GM21528 (cell line): ENCODE data around the gene CYP11A1.
"Not testable (repeated sequence)": the region's sequence is repeated elsewhere in the genome, so short reads cannot be mapped to it uniquely, and the experiment has no call there.

Experiments
- ATAC-seq: cut with Tn5 transposase; IDR thresholded peaks from one replicate; pipeline ENCODE4 v1.9.1; 2021; ENCODE audit warnings: mild to moderate bottlenecking, moderate library complexity; ENCODE audit not compliant: unreplicated experiment, low FRiP score

CYP11A1 gene

GRCh38 chr15:74376825-74377581, 9.6 kb upstream of the CYP11A1 start:
- no peak for ATAC-seq

- ATAC-seq = no peak
Observed at GRCh38 chr15:74376226-74376625, 8.8 kb upstream of the CYP11A1 start.

GRCh38 chr15:74375303-74375693, 7.9 kb upstream of the CYP11A1 start:
- ATAC-seq = no peak

GRCh38 chr15:74374648-74375302, 7.3 kb upstream of the CYP11A1 start:
- peak; percentile 3 for ATAC-seq

- ATAC-seq = peak; percentile 64
Observed at GRCh38 chr15:74373731-74374647, 6.5 kb upstream of the CYP11A1 start.

- no peak for ATAC-seq
Observed at GRCh38 chr15:74373056-74373650, 5.7 kb upstream of the CYP11A1 start.

GRCh38 chr15:74370471-74370870, 3.0 kb upstream of the CYP11A1 start:
- no peak for ATAC-seq

GRCh38 chr15:74369756-74370155, 2.3 kb upstream of the CYP11A1 start:
- no peak for ATAC-seq

GRCh38 chr15:74369084-74369745, 1.8 kb upstream of the CYP11A1 start:
- ATAC-seq = no peak

GRCh38 chr15:74368121-74368520, 675 bp upstream of the CYP11A1 start:
- ATAC-seq = no peak

GRCh38 chr15:74365598-74366445, 1.6 kb downstream of the CYP11A1 start:
- no peak for ATAC-seq

- ATAC-seq = no peak
Observed at GRCh38 chr15:74364936-74365597, 2.4 kb downstream of the CYP11A1 start.

GRCh38 chr15:74362482-74362881, 5.0 kb downstream of the CYP11A1 start:
- no peak for ATAC-seq

GRCh38 chr15:74360855-74361254, 6.6 kb downstream of the CYP11A1 start:
- ATAC-seq = not testable (repeated sequence)

- not testable (repeated sequence) for ATAC-seq
Observed at GRCh38 chr15:74359376-74359775, 8.1 kb downstream of the CYP11A1 start.

GRCh38 chr15:74357514-74357913, 9.9 kb downstream of the CYP11A1 start:
- not testable (repeated sequence) for ATAC-seq

- not testable (repeated sequence) for ATAC-seq
Observed at GRCh38 chr15:74356050-74356449, 11.4 kb downstream of the CYP11A1 start.

- ATAC-seq = not testable (repeated sequence)
Observed at GRCh38 chr15:74353992-74354391, 13.5 kb downstream of the CYP11A1 start.
